Stomach smooth muscle (tissue), 2 donors: ENCODE data around the gene TMEM86A.
A peak's percentile ranks its signal among the peaks of the same experiment; 100 is the strongest.

ENCODE experiments used
- H3K27ac ChIP-seq: one replicate; pipeline ENCODE4 v1.7.0; 2013; ENCODE audit warnings: mild to moderate bottlenecking, low read length, inconsistent platforms
- H3K27me3 ChIP-seq, 2 donors: one replicate each; pipeline ENCODE4 v1.7.0; 2013; ENCODE audit warnings: low read length in 2 of 2; ENCODE audit not compliant: insufficient read depth in 2 of 2, control insufficient read depth in 1 of 2
- H3K36me3 ChIP-seq, 2 donors: one replicate each; pipeline ENCODE4 v1.7.0; 2013; ENCODE audit warnings: low read length in 2 of 2; ENCODE audit not compliant: control insufficient read depth in 2 of 2, insufficient read depth in 2 of 2
- H3K4me1 ChIP-seq: one replicate; pipeline ENCODE4 v1.7.0; 2013; ENCODE audit warnings: low read length; ENCODE audit not compliant: control insufficient read depth, insufficient read depth
- H3K4me3 ChIP-seq, 2 donors: one replicate each; pipeline ENCODE4 v1.7.0; 2013; ENCODE audit warnings: low read length in 2 of 2
- H3K9ac ChIP-seq, 2 donors: one replicate each; pipeline ENCODE4 v1.7.0; 2013; ENCODE audit warnings: low read length in 2 of 2, mild to moderate bottlenecking in 1 of 2
- H3K9me3 ChIP-seq, 2 donors: one replicate each; pipeline ENCODE4 v1.7.0; 2013; ENCODE audit warnings: low read length in 2 of 2; ENCODE audit not compliant: control insufficient read depth in 2 of 2
- donor health status: healthy.
- donor health status: Pancreatic carcinoma.

TMEM86A gene

GRCh38 chr11:18700375-18700774, 1.8 kb downstream of the TMEM86A start:
- Histone ChIP-seq H3K4me3 (peak overlapping the region in 1 of 2 donors; percentile 22), H3K4me1 (peaks cover 15% of the 10 kb centered on the region), H3K27ac (no peak overlapping the region), H3K9me3 (no peaks in the 10 kb centered on the region), H3K27me3 (no peaks in the 10 kb centered on the region), H3K9ac (no peak overlapping the region), H3K36me3 (peaks cover 7 to 8% of the 10 kb centered on the region in 2 donors)

DNA sequence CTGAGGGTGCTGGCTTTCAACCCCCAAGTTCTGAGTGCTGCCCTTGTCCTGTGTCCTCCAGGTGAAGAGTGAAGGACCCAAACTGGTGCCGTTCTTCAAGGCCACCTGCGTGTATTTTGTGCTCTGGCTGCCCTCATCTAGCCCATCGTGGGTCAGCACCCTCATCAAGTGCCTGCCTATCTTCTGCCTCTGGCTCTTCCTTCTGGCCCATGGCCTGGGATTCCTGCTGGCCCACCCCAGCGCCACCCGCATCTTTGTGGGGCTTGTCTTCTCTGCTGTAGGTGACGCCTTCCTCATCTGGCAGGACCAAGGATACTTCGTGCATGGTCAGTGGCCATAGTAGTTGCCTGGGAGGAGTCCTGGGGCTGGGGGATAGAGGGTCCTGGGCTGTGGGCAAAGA, 2.3 kb downstream of the TMEM86A start:
- Histone ChIP-seq H3K9me3 (no peaks in the 10 kb centered on the region), H3K4me3 (no peak overlapping the region), H3K4me1 (peaks cover 20% of the 10 kb centered on the region), H3K9ac (no peak overlapping the region), H3K36me3 (peaks cover 7 to 8% of the 10 kb centered on the region in 2 donors), H3K27me3 (no peaks in the 10 kb centered on the region), H3K27ac (no peak overlapping the region)

GRCh38 chr11:18701614-18702216, 3.1 kb downstream of the TMEM86A start:
- Histone ChIP-seq H3K36me3 (peaks cover 7 to 8% of the 10 kb centered on the region in 2 donors), H3K4me1 (peaks cover 27% of the 10 kb centered on the region)

GRCh38 chr11:18703001-18703763, 4.6 kb downstream of the TMEM86A start:
- peaks cover 27% of the 10 kb centered on the region for H3K4me1 ChIP-seq
- H3K27me3 ChIP-seq = no peaks in the 10 kb centered on the region
- no peaks in the 10 kb centered on the region for H3K9me3 ChIP-seq
- H3K36me3 ChIP-seq = peaks cover 7 to 8% of the 10 kb centered on the region in 2 donors
- no peak overlapping the region for H3K9ac ChIP-seq
- no peak overlapping the region for H3K4me3 ChIP-seq
- no peak overlapping the region for H3K27ac ChIP-seq

More at GRCh38 chr11:18701614-18702216, 3.1 kb downstream of the TMEM86A start:
- Histone ChIP-seq H3K9me3 (no peaks in the 10 kb centered on the region), H3K9ac (no peak overlapping the region), H3K27ac (no peak overlapping the region), H3K4me3 (no peak overlapping the region), H3K27me3 (no peaks in the 10 kb centered on the region)

DNA sequence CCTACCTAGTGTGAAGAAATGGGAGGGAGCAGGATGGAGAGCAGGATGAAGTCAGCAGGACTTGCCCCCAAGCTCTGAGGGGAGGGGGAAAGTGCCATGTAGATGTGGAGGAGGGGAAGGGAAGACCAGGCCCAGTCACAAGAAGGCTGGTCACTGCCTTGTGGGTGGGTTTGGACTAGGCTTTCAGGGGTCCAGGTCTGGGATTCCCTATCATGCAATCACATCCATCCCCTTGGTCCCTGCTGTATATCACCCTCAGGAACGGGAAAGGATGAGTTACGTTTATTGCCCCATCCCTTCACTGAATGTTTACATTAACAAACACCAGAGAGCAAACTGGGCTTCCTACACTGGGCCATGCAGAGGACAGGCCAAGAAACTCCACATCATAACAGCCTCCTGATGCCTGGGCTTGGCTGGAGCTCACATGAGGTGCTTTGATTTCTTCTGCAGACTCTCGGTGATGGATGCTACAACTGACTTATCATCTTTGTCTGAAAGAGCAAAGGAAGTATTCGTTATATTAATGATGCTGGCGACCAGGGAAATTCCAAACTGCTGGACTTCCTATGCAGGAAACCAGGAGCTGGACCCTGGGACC, 5.6 kb downstream of the TMEM86A start:
- no peak overlapping the region for H3K27ac ChIP-seq
- no peaks in the 10 kb centered on the region for H3K9me3 ChIP-seq
- no peak overlapping the region for H3K4me3 ChIP-seq
- H3K27me3 ChIP-seq = no peaks in the 10 kb centered on the region
- peaks cover 7 to 8% of the 10 kb centered on the region in 2 donors for H3K36me3 ChIP-seq
- H3K4me1 ChIP-seq = peaks cover 23% of the 10 kb centered on the region
- no peak overlapping the region for H3K9ac ChIP-seq

DNA sequence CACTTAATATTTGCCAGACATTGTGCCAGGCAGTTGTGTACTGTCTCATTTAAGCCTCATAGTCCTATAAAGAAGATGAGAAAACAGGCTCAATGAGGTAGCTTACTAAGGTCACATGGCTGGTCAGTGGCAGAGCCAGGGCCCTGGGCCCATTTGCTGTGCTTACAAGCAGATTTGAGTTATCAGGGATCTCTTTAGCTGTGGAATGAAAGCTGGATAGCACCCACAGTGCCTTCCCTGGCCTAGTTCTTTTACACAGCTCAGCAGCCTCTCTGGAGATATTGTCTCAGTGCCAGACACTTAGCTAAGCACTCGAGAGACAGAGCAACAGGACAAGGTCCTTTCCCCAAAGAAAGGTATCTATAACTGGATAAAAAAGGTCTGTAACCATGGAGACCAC, 6.1 kb downstream of the TMEM86A start:
- no peaks in the 10 kb centered on the region for H3K9me3 ChIP-seq
- H3K27me3 ChIP-seq = no peaks in the 10 kb centered on the region
- H3K36me3 ChIP-seq = peaks cover 7 to 8% of the 10 kb centered on the region in 2 donors
- no peak overlapping the region for H3K27ac ChIP-seq
- H3K4me3 ChIP-seq = no peak overlapping the region
- H3K4me1 ChIP-seq = peaks cover 18% of the 10 kb centered on the region
- H3K9ac ChIP-seq = no peak overlapping the region

DNA sequence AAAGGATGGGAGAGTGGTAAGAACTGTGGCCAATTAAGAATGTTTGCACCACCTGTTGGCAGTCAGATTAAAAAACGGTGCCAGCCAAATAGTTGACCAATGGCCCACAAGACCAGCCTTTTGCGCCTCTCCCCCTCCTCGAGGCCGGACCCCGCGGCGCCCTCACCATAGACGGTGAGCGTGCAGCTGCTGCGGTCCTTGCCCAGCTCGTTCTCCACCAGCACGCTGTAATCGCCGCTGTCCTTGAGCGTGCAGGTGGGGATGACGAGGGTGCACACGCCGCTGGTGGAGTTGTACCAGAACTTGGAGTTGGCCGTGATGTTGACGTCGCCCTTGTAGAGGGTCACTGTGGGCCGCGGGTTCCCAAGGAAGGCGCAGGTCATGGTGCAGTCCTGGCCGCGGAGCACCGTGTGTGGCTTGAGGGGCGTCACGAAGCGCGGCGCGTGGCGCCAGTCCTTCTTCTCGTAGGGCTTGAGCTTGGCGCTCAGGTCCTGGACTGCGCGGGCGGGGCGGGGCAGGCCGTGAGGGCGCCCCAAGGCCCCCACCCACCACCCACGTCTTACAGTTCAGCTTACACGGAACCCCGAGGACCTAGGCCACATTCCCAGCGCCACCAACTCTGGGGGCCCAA, 7.2 kb downstream of the TMEM86A start:
- Histone ChIP-seq H3K36me3 (peaks cover 7 to 8% of the 10 kb centered on the region in 2 donors), H3K4me3 (peak overlapping the region; percentile 78 to 79), H3K27ac (no peak overlapping the region), H3K9ac (peak overlapping the region; percentile 50 to 58), H3K9me3 (no peaks in the 10 kb centered on the region), H3K4me1 (peaks cover 16% of the 10 kb centered on the region), H3K27me3 (no peaks in the 10 kb centered on the region)

GRCh38 chr11:18706330-18707243, 8.0 kb downstream of the TMEM86A start:
- H3K4me1 ChIP-seq = peaks cover 16% of the 10 kb centered on the region
- no peaks in the 10 kb centered on the region for H3K27me3 ChIP-seq
- H3K27ac ChIP-seq = peak overlapping the region; percentile 71
- H3K36me3 ChIP-seq = peaks cover 5 to 7% of the 10 kb centered on the region in 2 donors
- no peaks in the 10 kb centered on the region for H3K9me3 ChIP-seq
- peak overlapping the region; percentile 50 to 79 for H3K4me3 ChIP-seq
- H3K9ac ChIP-seq = peak overlapping the region; percentile 71 to 73

GRCh38 chr11:18707811-18708340, 9.3 kb downstream of the TMEM86A start:
- H3K9ac ChIP-seq = no peak overlapping the region

DNA sequence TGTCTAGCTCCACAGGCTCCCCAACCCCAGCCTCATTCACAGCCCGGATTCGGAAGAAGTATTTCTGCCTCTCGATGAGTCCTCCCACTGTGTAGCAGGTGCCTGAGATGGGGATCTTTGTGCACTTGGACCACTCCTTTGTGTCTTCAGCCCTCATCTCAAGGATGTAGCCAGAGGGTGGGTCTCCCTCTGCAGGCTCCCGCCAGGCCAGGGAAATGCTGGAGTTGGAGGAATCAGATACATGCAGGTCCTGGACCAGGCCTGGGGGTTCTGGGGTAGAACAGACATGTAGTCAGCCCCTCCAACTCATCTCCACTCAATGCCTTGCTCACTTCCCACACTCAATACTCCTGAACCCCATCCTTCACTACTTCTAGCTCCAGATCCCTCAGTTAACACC, 10.8 kb downstream of the TMEM86A start:
- Histone ChIP-seq H3K9ac (no peak overlapping the region), H3K36me3 (no peaks in the 10 kb centered on the region), H3K4me3 (no peak overlapping the region), H3K4me1 (peaks cover 16% of the 10 kb centered on the region), H3K27ac (no peak overlapping the region), H3K9me3 (no peaks in the 10 kb centered on the region), H3K27me3 (no peaks in the 10 kb centered on the region)

More at GRCh38 chr11:18707811-18708340, 9.3 kb downstream of the TMEM86A start:
- Histone ChIP-seq H3K4me1 (peaks cover 16% of the 10 kb centered on the region), H3K4me3 (no peak overlapping the region), H3K36me3 (peaks cover 0 to 1% of the 10 kb centered on the region in 2 donors), H3K27me3 (no peaks in the 10 kb centered on the region), H3K27ac (no peak overlapping the region), H3K9me3 (no peaks in the 10 kb centered on the region)
